ENCODE results near the gene ST6GALNAC2. TPM values are rescaled to one million over a fixed set of nuclear protein-coding genes. Genes with fewer than 3 reads are reported as not detected.

ST6GALNAC2 gene
- total RNA-seq, 2 donors from 2014 or later: 21.0 to 23.1 TPM

GRCh38 chr17:76519048-76519966 lies 66.4 kb downstream of the ST6GALNAC2 start:
- Histone ChIP-seq H3K4me1 (replicated peaks) (no peaks in the 10 kb centered on the region), H3K4me3 (no peak overlapping the region), H3K27ac (no peak overlapping the region), H3K27me3 (replicated peaks; ENCODE audit: insufficient read depth) (no peaks in the 10 kb centered on the region), H3K9me3 (no peaks in the 10 kb centered on the region), H3K36me3 (no peaks in the 10 kb centered on the region)
- no peak for TF ChIP-seq POLR2AphosphoS5 (IDR thresholded peaks at IDR 0.05)
- no peak for TF ChIP-seq CTCF (IDR thresholded peaks at IDR 0.05)
- TF ChIP-seq POLR2A (IDR thresholded peaks at IDR 0.05): no peak
- 61% methylated on average over 15 of the region's 15 CpGs for WGBS
- intact Hi-C loops (cut with DNase I): no loop called here
- no peak for DNase-seq (ENCODE audit: low spot score)

- Histone ChIP-seq H3K4me3 (no peak overlapping the region), H3K36me3 (no peaks in the 10 kb centered on the region), H3K4me1 (replicated peaks) (no peaks in the 10 kb centered on the region), H3K9me3 (no peaks in the 10 kb centered on the region), H3K27me3 (replicated peaks; ENCODE audit: insufficient read depth) (no peaks in the 10 kb centered on the region), H3K27ac (no peak overlapping the region)
- DNase-seq (ENCODE audit: low spot score): no peak
- TF ChIP-seq CTCF (IDR thresholded peaks at IDR 0.05) (no peak), POLR2AphosphoS5 (IDR thresholded peaks at IDR 0.05) (no peak), POLR2A (IDR thresholded peaks at IDR 0.05) (no peak)
- 87% methylated on average over 11 of the region's 11 CpGs for WGBS
- intact Hi-C loops (cut with DNase I): no loop called here
These were observed 68.0 kb downstream of the ST6GALNAC2 start for GRCh38 chr17:76517638-76518038.

Small RNA genes lying within 50 kb of the gene (small RNA-seq; reads per million reads assigned to genes)
- gene AC015802.2 (0 reads per million in 2 donors), gene SNORD1A (0 reads per million in 2 donors), gene SNORD1B (672 to 770 reads per million in 2 donors)

Other genes starting within 250 kb of the ST6GALNAC2 start
- gene PRPSAP1, start 231.9 kb downstream of the ST6GALNAC2 start, total RNA-seq: 100 to 1,000 TPM in 1 of 2 donors, 10 to 100 TPM in 1; 51.5 to 115 TPM
- gene SPHK1, start 201.3 kb downstream of the ST6GALNAC2 start, total RNA-seq: 10 to 100 TPM in 1 of 2 donors, 1 to 10 TPM in 1; 6.6 to 34.1 TPM
- gene UBE2O, start 132.7 kb downstream of the ST6GALNAC2 start, total RNA-seq: 10 to 100 TPM; 19.9 to 39.8 TPM
- not detected for gene AANAT, start 118.3 kb downstream of the ST6GALNAC2 start, total RNA-seq
- gene RHBDF2, start 84.4 kb downstream of the ST6GALNAC2 start, total RNA-seq: 10 to 100 TPM; 29.9 to 31.1 TPM
- gene CYGB, start 48.2 kb downstream of the ST6GALNAC2 start, total RNA-seq: 10 to 100 TPM in 1 of 2 donors, 1 to 10 TPM in 1; 7.0 to 13.8 TPM
- gene PRCD, start 45.8 kb downstream of the ST6GALNAC2 start, total RNA-seq: under 1 TPM; 0.36 to 0.85 TPM
- gene ST6GALNAC1, start 57.9 kb upstream of the ST6GALNAC2 start, total RNA-seq: 10 to 100 TPM in 1 of 2 donors, 1 to 10 TPM in 1; 8.4 to 27.2 TPM
- gene MXRA7, start 125.1 kb upstream of the ST6GALNAC2 start, total RNA-seq: 100 to 1,000 TPM in 1 of 2 donors, 10 to 100 TPM in 1; 76.1 to 285 TPM
- 10 to 100 TPM; 17.7 to 40.5 TPM for gene JMJD6, start 140.7 kb upstream of the ST6GALNAC2 start, total RNA-seq
- 10 to 100 TPM; 39.5 to 47.9 TPM for gene METTL23, start 141.0 kb upstream of the ST6GALNAC2 start, total RNA-seq
- 100 to 1,000 TPM; 217 to 316 TPM for gene SRSF2, start 151.5 kb upstream of the ST6GALNAC2 start, total RNA-seq
- gene MFSD11, start 152.3 kb upstream of the ST6GALNAC2 start, total RNA-seq: 10 to 100 TPM; 26.7 to 44.3 TPM